ENCODE data around the gene FAM3B.

The FAM3B gene

DNA sequence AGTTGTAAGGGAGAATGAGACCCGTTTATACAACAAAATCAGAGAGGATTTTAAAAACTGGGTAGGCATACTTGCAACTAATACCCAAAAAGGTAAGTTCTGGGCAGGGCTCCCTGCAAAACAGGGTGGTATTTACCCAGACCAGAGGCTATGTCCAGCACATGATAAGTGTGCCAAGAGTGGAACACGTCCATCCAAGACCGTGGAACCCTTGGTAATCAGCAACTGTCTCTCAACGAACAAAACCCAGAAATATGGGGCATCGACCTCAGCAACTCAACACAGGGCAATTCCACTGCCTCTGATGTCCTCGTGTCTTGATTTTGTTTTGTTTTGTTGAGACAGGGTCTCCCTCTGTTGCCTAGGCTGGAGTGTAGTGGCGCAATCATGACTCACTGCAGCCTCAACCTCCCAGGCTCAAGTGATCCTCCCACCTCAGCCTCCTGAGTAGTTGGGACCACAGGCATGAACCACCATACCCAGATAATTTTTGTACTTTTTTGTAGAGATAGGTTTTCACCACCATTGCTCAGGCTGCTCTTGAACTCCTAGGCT is 82.7 kb downstream of the FAM3B start:
- no peak for DNase-seq

DNA sequence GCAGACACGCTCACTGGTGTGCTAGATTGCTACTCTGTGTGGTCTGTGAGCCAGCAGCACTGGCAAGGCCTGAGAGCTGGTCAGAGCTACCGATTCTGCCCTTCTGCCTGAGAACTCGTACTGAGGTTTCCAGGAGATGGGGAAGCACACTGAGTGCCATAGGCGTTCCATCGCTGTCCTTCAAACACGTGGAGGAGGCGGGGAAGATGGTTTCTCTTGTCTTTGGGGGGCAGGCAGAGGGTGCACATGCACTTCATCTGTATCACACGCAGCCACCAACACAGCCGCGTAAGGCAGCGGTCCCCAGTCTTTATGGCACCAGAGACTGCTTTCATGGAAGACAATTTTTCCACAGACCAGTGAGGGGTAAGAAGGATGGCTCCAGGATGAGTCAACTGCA is 85.6 kb downstream of the FAM3B start:
- DNase-seq = no peak

DNA sequence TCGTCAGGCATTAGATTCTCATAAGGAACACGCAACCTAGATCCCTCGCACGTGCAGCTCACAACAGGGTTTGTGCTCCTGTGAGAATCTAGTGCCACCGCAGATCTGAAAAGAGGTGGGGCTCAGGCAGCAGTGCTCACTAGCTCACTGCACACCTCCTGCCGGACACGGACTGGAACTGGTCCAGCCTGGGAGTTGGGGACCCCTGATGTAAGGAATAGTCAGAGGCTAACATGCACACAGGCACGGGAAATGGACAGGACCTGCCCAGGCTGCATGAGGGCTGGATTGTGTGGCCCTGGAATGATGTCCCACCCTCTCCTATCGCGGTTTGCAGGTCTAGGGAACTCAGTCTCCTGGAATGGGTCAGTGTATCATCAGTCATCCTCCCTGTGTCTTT is 86.2 kb downstream of the FAM3B start:
- DNase-seq = no peak

DNA sequence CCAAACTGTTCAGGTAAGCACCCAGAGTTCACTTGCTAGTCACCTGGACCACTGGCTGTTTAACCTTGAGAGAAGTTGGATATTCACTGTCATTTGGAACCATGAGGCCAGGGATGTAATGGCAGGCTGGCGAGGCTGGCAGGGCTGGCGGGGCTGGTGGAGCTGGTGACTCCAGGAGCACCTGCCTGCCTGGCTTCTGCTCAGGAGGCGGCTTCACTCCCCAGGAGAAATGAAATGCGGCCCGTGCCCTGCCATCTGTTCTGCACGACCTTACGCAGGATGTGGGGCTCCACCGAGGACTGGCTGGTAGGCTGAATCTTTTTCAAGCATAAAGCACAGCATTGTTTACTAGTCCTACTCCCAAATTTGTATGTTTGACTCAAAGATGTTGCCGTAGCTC is 86.7 kb downstream of the FAM3B start:
- no peak for DNase-seq

DNA sequence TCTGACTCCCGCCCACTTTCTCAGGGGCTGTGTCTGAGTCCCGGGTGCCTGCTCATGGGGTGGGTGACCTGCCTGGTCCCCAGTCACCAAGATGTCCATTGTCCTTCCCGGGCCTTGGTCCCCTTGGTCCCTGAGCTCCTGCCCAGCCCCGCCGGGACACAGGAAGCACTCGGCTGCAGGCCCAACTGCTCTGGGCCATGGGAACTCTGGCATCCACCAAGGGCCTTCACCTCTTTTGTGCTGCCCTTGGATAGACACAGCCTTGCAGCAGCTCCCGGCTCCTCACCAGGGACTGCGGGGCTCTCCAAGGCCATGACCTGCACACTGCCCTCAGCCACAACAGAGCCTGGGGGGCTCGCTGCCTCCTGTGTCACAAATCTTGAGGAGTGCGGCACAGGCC is 87.4 kb downstream of the FAM3B start:
- no peak for DNase-seq

DNA sequence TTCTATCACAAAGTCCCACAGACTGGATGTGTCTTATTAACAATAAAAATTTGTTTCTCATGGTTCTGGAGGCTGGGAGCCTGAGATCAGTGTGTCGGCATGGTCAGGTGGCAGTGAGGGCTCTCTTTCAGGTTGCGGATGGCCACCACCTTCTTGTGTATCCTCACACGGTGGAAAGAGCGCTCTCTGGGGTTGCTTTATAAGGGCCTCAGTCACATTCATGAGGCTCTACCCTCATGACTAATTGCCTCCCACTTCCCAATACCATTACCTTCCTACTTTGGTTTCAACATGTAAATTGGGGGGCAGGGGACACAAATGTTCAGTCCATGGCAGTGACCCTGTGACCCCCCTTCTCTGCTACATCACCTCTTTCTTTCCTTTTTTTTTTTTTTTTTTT is 88.7 kb downstream of the FAM3B start:
- no peak for DNase-seq

DNA sequence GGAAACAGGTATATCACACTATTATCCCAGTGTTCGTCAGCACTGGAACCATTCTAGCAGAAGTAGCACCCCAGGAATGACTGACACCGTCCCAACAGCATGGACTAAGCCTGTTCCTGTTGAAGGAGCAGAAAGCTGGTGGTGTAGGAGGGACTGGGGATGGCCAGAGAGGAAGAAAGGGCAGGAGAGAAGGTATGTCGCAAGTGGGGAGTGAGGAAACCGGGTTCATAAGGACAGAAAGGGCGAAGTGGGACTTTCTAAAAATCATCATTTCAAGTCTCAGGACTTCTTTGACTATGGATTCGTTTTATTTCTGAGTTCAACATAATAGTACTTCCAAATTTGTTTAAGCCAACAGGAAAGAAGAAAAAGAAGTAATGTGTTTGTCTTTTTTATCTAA is 89.7 kb downstream of the FAM3B start:
- no peak for DNase-seq

Data from NCI-H1092 treated with DMSO at 0.1 percent for 48 hours (cell line).